ENCODE measurements around the gene CNGA3.
"Not testable (repeated sequence)": the region's sequence is repeated elsewhere in the genome, so short reads cannot be mapped to it uniquely, and the experiment has no call there.

CNGA3 gene

DNA sequence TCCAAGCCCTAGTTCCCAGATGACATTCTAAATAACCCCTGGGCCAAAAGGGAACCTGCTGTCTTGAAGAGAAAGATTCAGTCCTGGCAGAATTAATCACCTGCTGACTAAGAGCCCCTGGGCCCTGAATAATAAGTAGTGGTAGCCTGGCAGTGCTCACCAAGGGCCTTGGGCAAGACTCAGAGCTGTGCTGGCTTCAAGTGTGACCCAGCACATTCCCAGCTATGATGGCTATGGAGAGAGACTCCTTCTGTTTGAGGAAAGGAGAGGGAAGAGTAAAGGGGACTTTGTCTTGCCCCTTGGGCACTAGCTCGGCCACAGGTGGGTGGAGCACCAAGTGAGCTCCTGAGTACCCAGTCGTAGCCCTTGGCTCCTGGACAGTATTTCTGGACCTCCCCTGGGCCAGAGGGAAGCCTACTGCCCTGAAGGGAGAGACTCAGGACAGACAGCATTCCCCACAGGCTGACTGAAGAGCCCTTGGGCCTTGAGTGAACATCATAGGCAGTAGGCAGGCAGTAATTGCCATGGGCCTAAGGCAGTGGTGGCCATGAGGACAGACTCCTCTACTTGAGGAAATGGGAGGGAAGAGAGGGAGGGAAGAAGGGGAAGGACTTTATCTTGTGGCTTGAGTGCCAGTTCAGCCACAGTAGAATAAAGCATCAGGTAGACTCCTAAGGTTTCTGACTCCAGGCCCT lies 58.4 kb downstream of the CNGA3 start:
- no peak for DNase-seq (ENCODE audit: low spot score)

DNA sequence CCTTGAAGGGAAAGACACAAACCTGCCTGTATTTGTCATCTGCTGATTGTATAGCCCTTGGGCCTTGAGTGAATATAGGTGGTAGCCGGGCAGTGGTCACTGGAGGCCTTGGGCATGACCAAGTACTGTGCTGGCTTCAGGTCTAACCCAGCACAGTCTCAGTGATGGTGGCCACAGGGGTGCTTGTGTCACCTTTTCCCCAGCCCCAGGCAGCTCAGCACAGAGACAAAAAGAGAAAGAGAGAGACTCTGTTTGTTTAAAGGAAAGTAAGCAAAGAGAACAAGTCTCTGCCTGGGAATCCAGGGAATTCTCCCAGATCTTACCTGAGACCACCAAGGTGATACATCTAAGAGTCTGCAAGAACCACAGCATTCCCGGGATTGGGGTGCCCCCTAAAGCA lies 59.0 kb downstream of the CNGA3 start:
- DNase-seq (ENCODE audit: low spot score): no peak

GRCh38 chr2:98408155-98408554 lies 61.9 kb downstream of the CNGA3 start:
- no peak for DNase-seq (ENCODE audit: low spot score)

DNA sequence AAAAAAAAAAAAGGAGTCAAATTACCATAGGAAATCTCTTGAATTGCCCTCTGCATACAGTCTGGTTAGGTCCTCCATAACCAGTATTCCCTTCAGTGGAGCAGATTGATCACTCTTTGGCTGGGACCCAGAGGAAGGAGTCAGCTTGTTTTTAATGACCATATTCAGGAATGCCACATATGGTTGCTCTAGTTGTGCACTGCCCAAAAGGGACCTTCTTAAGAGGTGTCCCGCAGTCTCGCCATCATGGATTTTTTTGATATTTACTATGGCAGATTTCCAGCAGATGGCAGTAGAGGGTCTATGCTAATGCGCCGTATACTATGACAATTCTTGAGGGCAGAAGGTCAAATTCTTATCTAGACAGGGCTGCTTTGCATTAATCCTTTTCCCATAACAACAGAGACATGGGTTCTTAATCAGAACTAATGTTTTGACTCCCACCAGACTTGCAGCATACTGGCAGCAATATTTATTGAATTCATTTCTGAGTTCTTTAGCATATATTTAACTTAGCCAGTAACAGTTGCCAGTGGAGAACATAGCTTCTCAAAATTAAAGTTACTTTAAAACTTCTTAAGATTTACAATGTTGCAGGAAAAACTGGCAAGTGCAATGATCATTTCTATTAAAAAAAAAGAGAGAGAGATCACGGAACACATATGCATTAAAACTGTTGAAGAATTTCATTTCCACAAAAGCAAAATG lies 66.6 kb downstream of the CNGA3 start:
- peak; percentile 25 for DNase-seq (ENCODE audit: low spot score)

DNA sequence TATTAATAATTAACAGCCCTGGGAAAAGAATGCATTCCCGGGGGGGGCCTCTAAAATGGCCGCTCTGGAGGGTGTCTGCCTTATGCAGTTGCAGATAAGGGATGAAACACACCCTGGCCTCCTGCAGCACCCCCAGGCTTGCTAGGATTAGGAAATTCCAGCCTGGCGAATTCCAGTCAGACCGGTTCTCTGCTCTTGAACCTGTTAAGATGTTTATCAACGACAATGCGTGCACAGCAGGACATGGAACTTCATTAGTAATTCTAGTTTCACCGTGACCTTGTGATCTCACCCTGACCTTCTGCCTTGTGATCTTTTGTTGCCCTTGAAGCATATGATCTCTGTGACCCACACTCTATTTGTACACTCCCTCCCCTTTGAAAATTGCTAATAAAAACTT lies 68.0 kb downstream of the CNGA3 start:
- DNase-seq (ENCODE audit: low spot score): not testable (repeated sequence)

DNA sequence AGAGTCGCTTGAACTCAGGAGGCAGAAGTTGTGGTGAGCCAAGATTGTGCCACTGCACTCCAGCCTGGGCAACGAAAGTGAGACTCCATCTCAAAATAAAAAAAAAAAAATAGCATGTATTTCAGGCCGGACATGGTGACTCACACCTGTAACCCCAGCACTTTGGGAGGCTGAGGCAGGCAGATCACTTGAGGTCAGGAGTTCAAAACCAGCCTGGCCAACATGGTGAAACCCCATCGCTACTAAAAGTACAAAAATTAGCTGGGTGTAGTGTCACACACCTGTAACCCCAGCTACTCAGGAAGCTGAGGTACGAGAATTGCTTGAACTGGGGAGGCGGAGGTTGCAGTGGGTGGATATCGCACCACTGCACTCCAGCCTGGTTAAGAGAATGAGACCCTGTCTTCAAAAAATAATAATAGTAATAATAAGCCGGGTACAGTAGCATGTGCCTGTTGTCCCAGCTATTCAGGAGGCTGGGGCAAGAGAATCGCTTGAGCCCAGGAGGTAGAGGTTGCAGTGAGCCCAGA lies 69.5 kb downstream of the CNGA3 start:
- not testable (repeated sequence) for DNase-seq (ENCODE audit: low spot score)

DNA sequence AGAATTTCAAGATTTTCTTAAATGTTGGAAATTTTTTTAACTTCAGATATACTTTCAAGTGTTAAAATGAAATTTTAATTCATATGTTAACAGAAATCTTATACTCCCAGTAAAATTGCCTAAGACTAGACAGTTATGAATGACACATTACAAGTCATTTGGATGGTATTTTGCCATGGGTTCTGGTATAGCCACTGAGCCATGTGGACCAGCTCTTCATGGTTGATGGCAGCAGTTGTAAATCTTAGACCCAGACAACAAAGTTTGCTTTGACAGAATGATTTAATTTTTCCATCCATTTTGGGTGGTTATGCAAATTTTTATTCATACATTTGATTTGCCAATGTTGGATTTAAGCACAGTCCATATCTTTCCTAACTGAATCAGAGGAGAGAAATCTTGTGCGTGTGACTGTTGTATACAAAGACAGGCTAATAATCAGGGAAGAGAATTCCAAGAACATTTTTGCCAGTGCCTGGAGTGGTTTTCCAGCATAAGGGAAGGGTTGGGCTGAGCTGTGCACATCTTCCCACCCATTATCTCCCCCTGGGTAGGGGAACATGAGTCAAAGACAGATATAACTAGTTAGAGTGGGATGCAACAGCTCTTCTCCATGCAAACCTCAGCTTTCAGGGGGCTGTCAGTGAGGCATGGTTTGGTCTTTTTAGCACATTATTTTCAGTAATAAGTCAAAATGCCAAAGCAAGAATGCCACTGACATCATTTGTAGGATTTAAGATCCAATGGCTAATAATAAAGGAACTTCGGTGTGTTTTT lies 70.3 kb downstream of the CNGA3 start:
- DNase-seq (ENCODE audit: low spot score): no peak

- DNase-seq (ENCODE audit: low spot score): no peak
These were observed 73.3 kb downstream of the CNGA3 start for GRCh38 chr2:98419544-98419943.

DNA sequence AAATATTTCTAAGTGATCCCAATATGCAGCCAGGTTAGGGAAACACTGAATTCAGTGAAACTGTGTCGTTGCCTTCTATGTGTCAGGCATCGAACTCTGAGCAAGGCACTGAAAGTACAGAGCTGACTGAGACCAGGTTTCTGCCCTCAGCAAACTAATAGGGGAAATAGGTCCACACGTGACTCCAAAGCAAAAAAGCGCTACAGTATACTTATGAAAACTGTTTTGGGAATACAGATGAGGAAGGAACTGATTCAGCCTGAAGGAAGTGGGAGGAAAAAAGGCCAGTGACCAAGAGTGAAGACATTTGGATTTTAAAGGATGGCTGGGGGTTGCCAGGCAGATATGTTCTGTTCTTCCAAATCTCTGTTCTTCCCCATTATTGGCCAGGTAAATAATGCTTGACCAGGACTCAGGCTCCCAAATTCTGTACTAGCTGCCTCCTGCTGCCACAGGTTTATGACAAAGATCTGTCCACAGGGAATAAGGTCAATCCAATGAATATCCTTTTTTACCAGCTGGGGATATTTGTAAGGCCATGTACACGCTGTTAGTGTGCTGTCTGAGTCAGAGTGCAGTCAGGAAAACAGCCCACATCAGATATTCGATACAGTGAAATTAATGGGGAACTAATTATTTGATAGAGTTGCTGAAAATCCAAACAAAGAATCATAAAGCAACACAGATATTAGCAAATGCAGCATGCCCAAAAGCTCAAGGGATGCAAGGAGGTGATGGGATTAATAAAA lies 73.9 kb downstream of the CNGA3 start:
- no peak for DNase-seq (ENCODE audit: low spot score)

GRCh38 chr2:98422449-98422848 lies 76.2 kb downstream of the CNGA3 start:
- DNase-seq (ENCODE audit: low spot score): no peak

- DNase-seq (ENCODE audit: low spot score): no peak
These were observed 80.5 kb downstream of the CNGA3 start for GRCh38 chr2:98426771-98427170.

GRCh38 chr2:98432145-98432544 lies 85.9 kb downstream of the CNGA3 start:
- DNase-seq (ENCODE audit: low spot score): no peak

GRCh38 chr2:98433363-98433964 lies 87.2 kb downstream of the CNGA3 start:
- no peak for DNase-seq (ENCODE audit: low spot score)

DNA sequence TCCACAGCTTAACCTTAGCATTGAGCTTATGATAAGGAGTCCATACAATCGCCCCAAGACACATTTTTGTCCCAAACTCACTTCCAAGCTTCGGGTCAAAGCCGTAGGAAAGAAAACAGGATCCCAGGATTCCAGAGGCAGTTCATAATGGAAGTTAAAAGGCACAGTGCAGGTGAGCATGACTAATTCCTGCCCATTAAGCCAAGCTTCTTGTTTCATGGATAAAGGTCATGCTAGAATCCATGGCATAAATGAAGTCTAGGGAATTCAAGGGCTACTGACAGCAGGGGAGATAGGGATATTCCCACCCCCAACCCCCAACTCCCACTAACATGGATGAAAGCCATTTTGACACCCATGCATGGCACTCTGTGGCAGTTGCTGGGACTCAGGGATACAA lies 88.2 kb downstream of the CNGA3 start:
- DNase-seq (ENCODE audit: low spot score): no peak

DNA sequence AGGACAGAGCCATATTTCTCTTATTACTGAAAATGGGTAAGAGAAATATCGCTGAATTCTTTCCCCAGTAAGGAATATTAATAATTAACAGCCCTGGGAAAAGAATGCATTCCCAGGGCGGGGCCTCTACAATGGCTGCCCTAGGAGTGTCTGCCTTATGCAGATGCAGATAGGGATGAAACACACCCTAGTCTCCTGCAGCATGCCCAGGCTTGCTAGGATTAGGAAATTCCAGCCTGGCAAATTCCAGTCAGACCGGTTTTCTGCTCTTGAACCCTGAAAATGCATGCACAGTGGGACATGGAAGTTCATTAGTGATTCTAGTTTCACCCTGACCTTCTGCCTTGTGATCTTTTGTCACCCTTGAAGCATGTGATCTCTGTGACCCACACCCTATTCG lies 89.4 kb downstream of the CNGA3 start:
- DNase-seq (ENCODE audit: low spot score): not testable (repeated sequence)

GRCh38 chr2:98436734-98437133 lies 90.5 kb downstream of the CNGA3 start:
- DNase-seq (ENCODE audit: low spot score): no peak

DNA sequence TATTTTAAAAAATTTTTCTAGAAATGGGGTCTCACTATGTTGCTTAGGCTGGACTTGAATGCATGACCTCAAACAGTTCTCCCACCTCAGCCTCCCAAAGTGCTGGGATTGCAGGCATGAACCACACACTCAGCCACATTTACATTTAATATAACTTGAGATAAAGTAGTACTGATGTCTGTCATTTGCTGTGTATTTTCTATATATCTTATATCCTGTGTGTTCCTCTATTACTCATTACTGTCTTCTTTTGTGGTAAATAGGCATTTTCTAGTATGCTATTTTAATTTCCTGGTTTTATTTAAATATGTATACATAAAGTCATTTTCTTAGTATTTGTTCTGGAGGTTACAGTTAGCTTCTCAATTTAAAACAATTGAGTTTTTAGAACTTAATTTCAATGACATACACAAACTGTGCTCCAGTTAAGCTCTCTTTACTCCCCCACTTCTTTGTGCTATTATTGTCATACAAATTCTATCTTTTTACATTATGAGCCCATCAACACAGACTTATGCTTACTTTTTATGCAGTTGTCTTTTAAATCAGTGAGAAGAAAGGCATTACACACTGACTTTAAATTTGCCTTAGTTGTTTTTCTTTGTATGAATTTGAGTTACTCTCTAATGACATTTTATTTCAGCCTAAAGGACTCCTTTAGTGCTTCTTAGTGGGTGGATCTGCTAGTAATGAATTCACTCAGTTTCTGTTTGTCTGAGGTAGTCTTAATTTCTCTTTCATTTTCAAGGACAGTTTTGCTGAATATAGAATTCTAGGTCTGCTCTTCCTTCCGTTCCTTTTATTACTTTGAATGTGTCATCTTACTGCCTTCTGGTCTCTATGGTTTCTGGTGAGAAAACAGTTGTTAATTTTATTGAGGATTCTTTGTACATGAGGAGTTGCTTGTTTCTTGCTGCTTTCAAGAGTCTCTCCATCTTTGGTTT lies 92.2 kb downstream of the CNGA3 start:
- no peak for DNase-seq (ENCODE audit: low spot score)

DNA sequence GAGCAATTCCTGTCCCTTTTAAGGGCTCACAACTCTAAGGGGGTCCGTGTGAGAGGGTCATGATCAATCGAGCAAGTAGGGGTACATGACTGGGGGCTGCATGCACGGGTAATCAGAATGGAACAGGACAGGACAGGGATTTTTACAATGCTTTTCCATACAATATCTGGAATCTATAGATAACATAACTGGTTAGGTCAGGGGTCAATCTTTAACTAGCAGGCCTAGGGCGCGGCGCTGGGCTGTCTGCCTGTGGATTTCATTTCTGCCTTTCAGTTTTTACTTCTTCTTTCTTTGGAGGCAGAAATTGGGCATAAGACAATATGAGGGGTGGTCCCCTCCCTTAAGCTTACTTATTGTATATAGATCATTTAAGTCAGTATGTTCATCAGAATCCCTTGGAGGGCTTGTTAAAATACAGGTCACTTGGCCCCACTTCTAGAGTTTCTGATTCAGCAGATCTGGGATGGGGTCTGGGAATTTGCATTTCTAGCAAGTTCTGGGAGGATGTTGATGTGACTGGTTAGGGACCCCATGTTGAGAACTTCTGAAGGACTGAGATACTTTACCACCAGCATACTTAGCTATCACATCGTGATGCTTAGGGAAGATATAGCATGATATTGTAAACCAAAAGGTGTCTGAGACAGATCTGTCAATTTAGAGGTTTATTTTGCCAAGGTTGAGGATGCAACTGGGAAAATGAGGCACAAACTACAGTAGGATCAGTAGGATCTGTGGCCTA lies 95.6 kb downstream of the CNGA3 start:
- DNase-seq (ENCODE audit: low spot score): no peak

- DNase-seq (ENCODE audit: low spot score): no peak
These were observed 96.2 kb downstream of the CNGA3 start for GRCh38 chr2:98442488-98442887.
